Vagina (tissue), 2 donors: ENCODE results near the gene TPGS1.

ENCODE experiments used
- CTCF ChIP-seq, 3 experiments: fragments of 450-650 bp in 2 of 3; fragments of 200-600 bp in 1 of 3; sonication (generic) in 1 of 3; IDR thresholded peaks; one replicate each; pipeline ENCODE4 v1.5.1; 2017 to 2019; ENCODE audit warnings: antibody characterized with exemption in 3 of 3, mild to moderate bottlenecking in 2 of 3, moderate library complexity in 2 of 3
- POLR2AphosphoS5 ChIP-seq, 2 donors: sonication (generic); formaldehyde crosslinking; IDR thresholded peaks; one replicate each; pipeline ENCODE4 v1.9.0; 2017; ENCODE audit warnings: antibody characterized with exemption in 2 of 2, mild to moderate bottlenecking in 2 of 2, low read depth in 1 of 2; ENCODE audit not compliant: insufficient read depth in 1 of 2

GRCh38 chr19:464208-464545, 43.1 kb upstream of the TPGS1 start:
- TF ChIP-seq POLR2AphosphoS5 (IDR thresholded peaks at IDR 0.05; ENCODE audit: insufficient read depth in 1 of 2, low read depth in 1 of 2) (no peak), CTCF (IDR thresholded peaks at IDR 0.05) (no peak)
